SU-DHL-6 (cell line): ENCODE data around the gene SLC8A1.
"Not testable (repeated sequence)": the region's sequence is repeated elsewhere in the genome, so short reads cannot be mapped to it uniquely, and the experiment has no call there.

Experiments
- H2AFZ ChIP-seq: fragments of 200-600 bp; sonication (generic); 2 replicates; pipeline ENCODE4 v1.6.1; 2014; ENCODE audit warnings: low read depth, mild to moderate bottlenecking, moderate library complexity, mixed read lengths, antibody characterized with exemption, low read length; ENCODE audit not compliant: severe bottlenecking
- H3F3A ChIP-seq: fragments of 200-600 bp; shearing (Covaris generic); 2 replicates; pipeline ENCODE4 v1.6.0; 2016; ENCODE audit warnings: antibody characterized with exemption, mild to moderate bottlenecking; ENCODE audit not compliant: insufficient read depth
- H3K27ac ChIP-seq: fragments of 200-600 bp; sonication (generic); 2 replicates; pipeline ENCODE4 v1.5.1; 2016; ENCODE audit warnings: low read depth, mild to moderate bottlenecking, low read length, moderate library complexity, mixed read lengths
- H3K27me3 ChIP-seq: fragments of 200-600 bp; sonication (generic), shearing (Covaris generic); 2 replicates; pipeline ENCODE4 v1.6.0; 2014; ENCODE audit warnings: mild to moderate bottlenecking, low read length
- H3K36me3 ChIP-seq: fragments of 200-600 bp; sonication (generic); 2 replicates; pipeline ENCODE4 v1.6.1; 2014; ENCODE audit warnings: mild to moderate bottlenecking, low read length, mixed read lengths
- H3K4me2 ChIP-seq: fragments of 300-600, 200-600 bp; shearing (Covaris generic), sonication (generic); 2 replicates; pipeline ENCODE4 v1.6.0; 2014; ENCODE audit warnings: low read length, low read depth, mild to moderate bottlenecking; ENCODE audit not compliant: poor library complexity, severe bottlenecking
- H3K4me3 ChIP-seq: fragments of 200-600 bp; sonication (generic); 2 replicates; pipeline ENCODE4 v1.5.1; 2014; ENCODE audit warnings: antibody characterized with exemption, low read length, mild to moderate bottlenecking, mixed read lengths; ENCODE audit not compliant: insufficient read depth, poor library complexity, severe bottlenecking
- H3K79me2 ChIP-seq: fragments of 200-600 bp; sonication (generic); 2 replicates; pipeline ENCODE4 v1.6.1; 2014; ENCODE audit warnings: mild to moderate bottlenecking, low read length, moderate library complexity; ENCODE audit not compliant: insufficient read depth
- H3K9ac ChIP-seq: fragments of 200-600 bp; sonication (generic); 2 replicates; pipeline ENCODE4 v1.7.0; 2014; ENCODE audit warnings: mild to moderate bottlenecking, low read length
- H3K9me2 ChIP-seq: fragments of 200-600 bp; sonication (generic); replicated peaks from 2 replicates; pipeline ENCODE4 v1.6.1; 2014; ENCODE audit warnings: low read length; ENCODE audit not compliant: insufficient read depth
- H3K9me3 ChIP-seq: fragments of 200-600 bp; sonication (generic); 2 replicates; pipeline ENCODE4 v1.6.1; 2014; ENCODE audit warnings: low read length, mixed read lengths; ENCODE audit not compliant: insufficient read depth
- H4K20me1 ChIP-seq: fragments of 200-600 bp; sonication (generic); 2 replicates; pipeline ENCODE4 v1.6.1; 2014; ENCODE audit warnings: low read depth, mild to moderate bottlenecking, antibody characterized with exemption, low read length, moderate library complexity, mixed read lengths
- CTCF ChIP-seq: fragments of 200-600 bp; sonication (generic); IDR thresholded peaks from one replicate; pipeline ENCODE4 v1.5.1; 2017; ENCODE audit warnings: antibody characterized with exemption, mild to moderate bottlenecking, low read length, moderate library complexity; ENCODE audit not compliant: insufficient read depth, poor library complexity, severe bottlenecking
- EZH2phosphoT487 ChIP-seq: fragments of 200-600 bp; sonication (generic), shearing (Covaris generic); conservative IDR thresholded peaks from 2 replicates; pipeline ENCODE4 v1.6.1; 2018; ENCODE audit warnings: mild to moderate bottlenecking, antibody characterized with exemption, low read length, moderate library complexity, mixed read lengths

SLC8A1 gene

GRCh38 chr2:40087927-40088326 lies 364.0 kb downstream of the SLC8A1 start:
- Histone ChIP-seq H3K9me3 (no peaks in the 10 kb centered on the region), H3K79me2 (no peaks in the 10 kb centered on the region), H3K27ac (no peak overlapping the region)

DNA sequence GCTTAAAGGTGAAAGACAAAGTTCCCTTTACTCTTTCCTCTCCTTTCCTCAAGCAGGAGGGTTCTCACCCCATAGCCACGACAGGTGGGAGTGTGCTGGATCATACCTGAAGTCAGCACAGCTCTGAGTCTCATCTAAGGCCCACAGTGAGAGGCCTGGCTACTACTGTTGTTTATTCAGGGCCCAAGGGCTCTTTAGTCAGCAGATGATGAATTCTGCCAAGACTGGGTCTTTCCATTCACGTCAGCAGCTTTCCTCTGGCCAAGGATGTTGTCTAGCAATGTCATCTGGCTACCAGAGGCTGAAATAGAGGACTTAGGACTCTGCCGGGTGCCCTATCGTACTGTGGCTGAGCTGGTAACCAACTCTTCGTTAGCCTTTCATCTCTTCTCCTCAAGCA lies 364.5 kb downstream of the SLC8A1 start:
- Histone ChIP-seq H4K20me1 (no peaks in the 10 kb centered on the region), H3K36me3 (no peaks in the 10 kb centered on the region), H3K27ac (no peak overlapping the region), H2AFZ (no peak overlapping the region), H3K4me2 (no peak overlapping the region), H3F3A (no peaks in the 10 kb centered on the region), H3K9me2 (no peaks in the 10 kb centered on the region), H3K79me2 (no peaks in the 10 kb centered on the region), H3K9me3 (no peaks in the 10 kb centered on the region), H3K4me3 (no peak overlapping the region), H3K27me3 (no peaks in the 10 kb centered on the region), H3K9ac (no peak overlapping the region)
- TF ChIP-seq EZH2phosphoT487 (no peak), CTCF (no peak)

More at GRCh38 chr2:40087927-40088326, 364.0 kb downstream of the SLC8A1 start:
- no peak overlapping the region for H3K4me2 ChIP-seq
- H2AFZ ChIP-seq = no peak overlapping the region
- no peaks in the 10 kb centered on the region for H3F3A ChIP-seq
- H3K27me3 ChIP-seq = no peaks in the 10 kb centered on the region
- no peak overlapping the region for H3K9ac ChIP-seq
- no peak overlapping the region for H3K4me3 ChIP-seq
- no peaks in the 10 kb centered on the region for H4K20me1 ChIP-seq
- H3K9me2 ChIP-seq = no peaks in the 10 kb centered on the region
- no peaks in the 10 kb centered on the region for H3K36me3 ChIP-seq
- TF ChIP-seq CTCF (no peak), EZH2phosphoT487 (no peak)

DNA sequence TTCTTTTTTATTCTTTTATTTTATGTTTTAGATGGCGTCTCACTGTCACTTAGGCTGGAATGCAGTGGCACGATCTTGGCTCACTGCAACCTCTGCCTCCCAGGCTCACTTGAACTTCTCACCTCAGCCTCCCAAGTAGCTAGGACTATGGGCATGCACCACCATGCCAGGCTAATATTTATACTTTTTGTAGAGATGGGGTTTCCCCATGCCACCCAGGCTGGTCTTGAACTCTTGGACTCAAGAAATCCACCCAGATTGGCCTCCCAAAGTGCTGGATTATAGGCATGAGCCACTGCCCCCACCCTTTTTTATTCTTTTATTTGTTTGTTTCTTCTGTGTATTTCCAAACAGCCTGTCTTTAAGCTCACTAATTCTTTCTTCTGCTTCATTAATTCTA lies 366.1 kb downstream of the SLC8A1 start:
- Histone ChIP-seq H3K27ac (no peak overlapping the region), H3K4me3 (no peak overlapping the region), H3K36me3 (no peaks in the 10 kb centered on the region), H3K4me2 (no peak overlapping the region), H3K27me3 (no peaks in the 10 kb centered on the region), H2AFZ (no peak overlapping the region), H3F3A (no peaks in the 10 kb centered on the region), H3K79me2 (no peaks in the 10 kb centered on the region), H4K20me1 (no peaks in the 10 kb centered on the region), H3K9me3 (no peaks in the 10 kb centered on the region), H3K9me2 (no peaks in the 10 kb centered on the region), H3K9ac (no peak overlapping the region)
- TF ChIP-seq CTCF = no peak
- TF ChIP-seq EZH2phosphoT487 = no peak

- not testable (repeated sequence) for H3F3A ChIP-seq, H3K27me3 ChIP-seq, H3K79me2 ChIP-seq, H4K20me1 ChIP-seq, H3K36me3 ChIP-seq, H3K4me2 ChIP-seq, H3K4me3 ChIP-seq, H3K27ac ChIP-seq, H3K9me3 ChIP-seq, H3K9me2 ChIP-seq, H3K9ac ChIP-seq, H2AFZ ChIP-seq
Measured at GRCh38 chr2:40073336-40073735, 378.6 kb downstream of the SLC8A1 start.
